ENCODE measurements around the gene SELENOT. TPM values are rescaled to one million over a fixed set of nuclear protein-coding genes. Genes with fewer than 3 reads are reported as not detected.

SELENOT gene
- total RNA-seq, 2 experiments from 2014 or later: 99.8 to 104 TPM

DNA sequence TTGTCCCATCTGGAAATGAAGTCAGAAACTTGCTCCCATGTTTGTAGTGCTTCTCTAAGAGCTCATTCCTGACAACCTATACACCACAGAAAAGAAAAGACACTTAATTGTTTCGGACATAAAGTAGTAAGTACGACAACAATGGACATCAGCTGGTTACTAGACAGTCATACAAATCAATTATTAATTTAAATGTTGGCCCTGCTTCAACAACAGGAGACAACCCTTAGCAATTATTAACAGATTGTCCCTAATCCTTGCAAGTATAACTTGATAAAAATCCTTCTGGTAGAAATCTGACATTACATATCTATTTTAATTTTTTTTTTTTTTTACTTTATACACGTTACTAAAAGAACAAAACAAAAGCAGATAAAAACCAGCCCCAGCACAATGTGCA is 70.8 kb downstream of the SELENOT start:
- Mint-ChIP-seq H3K9me3 (ENCODE audit: insufficient read depth) (peaks cover 12% of the 10 kb centered on the region), H3K27me3 (ENCODE audit: low read depth) (peaks cover 17% of the 10 kb centered on the region), H3K4me1 (ENCODE audit: low read depth) (peaks cover 5% of the 10 kb centered on the region), H3K27ac (no peak overlapping the region), H3K4me3 (no peak overlapping the region), H3K36me3 (ENCODE audit: low read depth) (peaks cover 8% of the 10 kb centered on the region)
- DNase-seq: no peak
- CTCF ChIA-PET: interaction anchor here (0.8 kb wide), 1 partner anchor 116 kb away, joined by 3 read pairs; no protein-coding TSS in a partner anchor
- POLR2A ChIA-PET: interaction anchor here (0.9 kb wide), 1 partner anchor 71 kb away, joined by 3 read pairs; the partner anchor contains the start of gene SELENOT
- ATAC-seq: no peak

DNA sequence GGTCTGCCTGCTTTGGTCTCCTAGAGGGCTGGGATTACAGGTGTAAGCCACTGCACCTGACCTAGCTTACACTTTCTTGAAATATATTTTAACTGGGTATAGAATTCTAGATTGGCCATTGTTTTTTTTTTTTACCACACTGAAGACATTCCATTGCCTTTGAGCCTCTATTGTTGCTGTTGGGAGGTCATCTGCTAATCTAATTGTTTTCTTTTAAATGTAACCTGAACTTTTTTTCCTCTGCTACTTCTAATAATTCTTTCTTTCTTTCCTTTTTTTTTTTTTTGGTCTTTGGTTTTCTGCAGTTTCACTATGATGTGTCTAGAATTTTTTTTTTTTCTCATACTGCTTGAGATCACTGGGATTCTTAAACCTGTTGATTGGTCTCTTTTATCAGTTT is 72.5 kb downstream of the SELENOT start:
- POLR2A ChIA-PET: interaction anchor here (0.6 kb wide), 1 partner anchor 78 kb away, joined by 3 read pairs; no protein-coding TSS in a partner anchor
- ATAC-seq: no peak
- H3K9me3 Mint-ChIP-seq (ENCODE audit: insufficient read depth): peaks cover 12% of the 10 kb centered on the region
- H3K4me3 Mint-ChIP-seq: no peak overlapping the region
- peaks cover 10% of the 10 kb centered on the region for H3K36me3 Mint-ChIP-seq (ENCODE audit: low read depth)
- no peak for DNase-seq
- no peak overlapping the region for H3K27ac Mint-ChIP-seq
- peaks cover 10% of the 10 kb centered on the region for H3K4me1 Mint-ChIP-seq (ENCODE audit: low read depth)
- CTCF ChIA-PET: no interaction called here
- peaks cover 11% of the 10 kb centered on the region for H3K27me3 Mint-ChIP-seq (ENCODE audit: low read depth)

Other genes starting within 250 kb of the SELENOT start
- gene TSC22D2, start 195.0 kb upstream of the SELENOT start, total RNA-seq: 1 to 10 TPM; 8.6 to 8.9 TPM
- 10 to 100 TPM; 83.4 to 87.3 TPM for gene SERP1, start 56.8 kb upstream of the SELENOT start, total RNA-seq
- 10 to 100 TPM; 77.0 to 89.0 TPM for gene EIF2A, start 56.5 kb upstream of the SELENOT start, total RNA-seq
- gene ERICH6, start 100.6 kb downstream of the SELENOT start, total RNA-seq: under 1 TPM; 0.21 to 0.60 TPM
- gene SIAH2, start 159.8 kb downstream of the SELENOT start, total RNA-seq: 10 to 100 TPM; 31.5 to 32.3 TPM